GM23248 (cell line): Measurements from ENCODE around the gene LIMS2. TPM values are rescaled to one million over a fixed set of nuclear protein-coding genes. Genes with fewer than 3 reads are reported as not detected.

Experiments
- DNase-seq: peaks from one replicate; pipeline ENCODE4 v3.0.0-alpha.2; 2015
- H2AFZ ChIP-seq: fragments of 200-600 bp; sonication (generic); 2 replicates; pipeline ENCODE4 v1.6.1; 2016; ENCODE audit warnings: antibody characterized with exemption
- H3F3A ChIP-seq: fragments of 200-600 bp; sonication (generic); 2 replicates; pipeline ENCODE4 v1.6.1; 2016; ENCODE audit warnings: mild to moderate bottlenecking, antibody characterized with exemption, mixed run types; ENCODE audit not compliant: insufficient read depth
- H3K27ac ChIP-seq: fragments of 200-600 bp; sonication (generic); 2 replicates; pipeline ENCODE4 v1.5.1; 2016; ENCODE audit warnings: mild to moderate bottlenecking
- H3K27me3 ChIP-seq: fragments of 200-600 bp; sonication (generic); replicated peaks from 2 replicates; pipeline ENCODE4 v1.6.1; 2016; ENCODE audit warnings: mild to moderate bottlenecking; ENCODE audit not compliant: insufficient read depth
- H3K36me3 ChIP-seq: fragments of 200-600 bp; sonication (generic); 2 replicates; pipeline ENCODE4 v1.6.1; 2016; ENCODE audit warnings: low read depth, mild to moderate bottlenecking
- H3K4me1 ChIP-seq: fragments of 200-600 bp; sonication (generic); 2 replicates; pipeline ENCODE4 v1.6.1; 2016; ENCODE audit warnings: mild to moderate bottlenecking; ENCODE audit not compliant: insufficient read depth
- H3K4me2 ChIP-seq: fragments of 200-600 bp; sonication (generic); one replicate; pipeline ENCODE4 v1.6.1; 2016; ENCODE audit warnings: mild to moderate bottlenecking; ENCODE audit not compliant: unreplicated experiment
- H3K4me3 ChIP-seq: fragments of 200-600 bp; sonication (generic); 2 replicates; pipeline ENCODE4 v1.5.1; 2016; ENCODE audit warnings: mild to moderate bottlenecking
- H3K79me2 ChIP-seq: fragments of 200-600 bp; sonication (generic); 2 replicates; pipeline ENCODE4 v1.6.1; 2016; ENCODE audit warnings: mild to moderate bottlenecking; ENCODE audit not compliant: insufficient read depth
- H3K9ac ChIP-seq: fragments of 200-600 bp; sonication (generic); 2 replicates; pipeline ENCODE4 v1.6.1; 2016; ENCODE audit warnings: mild to moderate bottlenecking
- H3K9me2 ChIP-seq: fragments of 200-600 bp; sonication (generic); 2 replicates; pipeline ENCODE4 v1.6.1; 2016; ENCODE audit warnings: mixed run types, mild to moderate bottlenecking, moderate library complexity; ENCODE audit not compliant: insufficient read depth
- H3K9me3 ChIP-seq: fragments of 200-600 bp; sonication (generic); one replicate; pipeline ENCODE4 v1.6.1; 2017; ENCODE audit warnings: low read depth
- H4K20me1 ChIP-seq: fragments of 200-600 bp; sonication (generic); 2 replicates; pipeline ENCODE4 v1.6.0; 2016; ENCODE audit not compliant: insufficient read depth
- EZH2 ChIP-seq: fragments of 200-600 bp; sonication (generic); IDR thresholded peaks from 2 replicates; pipeline ENCODE4 v1.6.1; 2018; ENCODE audit warnings: antibody characterized with exemption, mild to moderate bottlenecking; ENCODE audit not compliant: insufficient read depth, poor library complexity, severe bottlenecking
- EZH2phosphoT487 ChIP-seq: fragments of 200-600 bp; sonication (generic); IDR thresholded peaks from 2 replicates; pipeline ENCODE4 v1.6.1; 2018; ENCODE audit warnings: antibody characterized with exemption, moderate library complexity, mild to moderate bottlenecking, low read depth; ENCODE audit not compliant: insufficient read depth
- WGBS, 2 experiments: methylation state at CpG; one replicate each; pipeline ENCODE4 v1.1.6; 2015 to 2017; ENCODE audit warnings: low lambda C conversion rate in 2 of 2, low coverage in 1 of 2; ENCODE audit errors: missing lambda C conversion rate in 2 of 2; 5-methylcytosine and 5-hydroxymethylcytosine counted together
- in situ Hi-C: fragments of 300-500 bp; cut with MboI; formaldehyde crosslinking; loops from 2 replicates; pipeline ENCODE4 v1.15.0; 2020
- polyA plus RNA-seq: library from polyadenylated mRNA; unstranded; fragments of >200 nt; fragmentation: Nextera tagmentation; extraction: Ambion mirVana; gene quantifications from 2 replicates; pipeline ENCODE4 v1.2.1, GENCODE V29; 2016
- total RNA-seq: library from RNA; depleted of rRNA; stranded (reverse); fragments of >200 nt; shearing (Covaris generic); gene quantifications from 2 replicates; pipeline ENCODE4 v1.2.3, GENCODE V29; 2014; rRNA removed

LIMS2 gene
- total and polyA plus RNA-seq, 2 experiments from 2014 or later: 7.2 to 30.4 TPM

- Histone ChIP-seq H3F3A (no peaks in the 10 kb centered on the region), H2AFZ (no peak overlapping the region), H3K9ac (no peak overlapping the region), H3K9me3 (no peaks in the 10 kb centered on the region), H3K36me3 (no peaks in the 10 kb centered on the region), H3K4me2 (no peak overlapping the region), H3K9me2 (no peaks in the 10 kb centered on the region), H3K79me2 (no peaks in the 10 kb centered on the region), H3K27me3 (no peaks in the 10 kb centered on the region), H3K4me3 (no peak overlapping the region), H3K4me1 (no peaks in the 10 kb centered on the region), H4K20me1 (no peaks in the 10 kb centered on the region), H3K27ac (no peak overlapping the region)
- in situ Hi-C loops: no loop called here
- WGBS, 2 experiments: 86 to 88% methylated on average over 8 of the region's 8 CpGs
- no peak for DNase-seq
- TF ChIP-seq EZH2phosphoT487 (no peak), EZH2 (no peak)
Observed at GRCh38 chr2:127590386-127591190, 84.7 kb downstream of the LIMS2 start.

GRCh38 chr2:127589841-127590240 lies 85.5 kb downstream of the LIMS2 start:
- in situ Hi-C loops: no loop called here
- H3K4me3 ChIP-seq: no peak overlapping the region
- no peak for TF ChIP-seq EZH2
- TF ChIP-seq EZH2phosphoT487: no peak
- WGBS, 2 experiments: 88 to 89% methylated on average over 4 to 5 of the region's 5 CpGs
- no peaks in the 10 kb centered on the region for H3K27me3 ChIP-seq
- H3K79me2 ChIP-seq: no peaks in the 10 kb centered on the region
- H4K20me1 ChIP-seq: no peaks in the 10 kb centered on the region
- no peaks in the 10 kb centered on the region for H3K9me2 ChIP-seq
- H3F3A ChIP-seq: no peaks in the 10 kb centered on the region
- H2AFZ ChIP-seq: no peak overlapping the region
- no peak for DNase-seq
- H3K9ac ChIP-seq: no peak overlapping the region
- no peaks in the 10 kb centered on the region for H3K9me3 ChIP-seq
- H3K4me1 ChIP-seq: no peaks in the 10 kb centered on the region
- no peak overlapping the region for H3K4me2 ChIP-seq
- H3K36me3 ChIP-seq: no peaks in the 10 kb centered on the region
- no peak overlapping the region for H3K27ac ChIP-seq

- Histone ChIP-seq H3K4me1 (no peaks in the 10 kb centered on the region), H3K9me2 (no peaks in the 10 kb centered on the region), H2AFZ (no peak overlapping the region), H3K4me2 (no peak overlapping the region), H3K36me3 (no peaks in the 10 kb centered on the region), H3K9me3 (no peaks in the 10 kb centered on the region), H3F3A (no peaks in the 10 kb centered on the region), H3K79me2 (no peaks in the 10 kb centered on the region), H3K27ac (no peak overlapping the region), H4K20me1 (no peaks in the 10 kb centered on the region), H3K27me3 (no peaks in the 10 kb centered on the region), H3K9ac (no peak overlapping the region), H3K4me3 (no peak overlapping the region)
- no peak for TF ChIP-seq EZH2
- TF ChIP-seq EZH2phosphoT487: no peak
- in situ Hi-C loops: no loop called here
- DNase-seq: no peak
- 77 to 83% methylated on average over 2 to 3 of the region's 3 CpGs for WGBS, 2 experiments
Observed at GRCh38 chr2:127589358-127589757, 86.0 kb downstream of the LIMS2 start.

Other genes with a start within 250 kb of the LIMS2 start
- gene IWS1, start 149.0 kb downstream of the LIMS2 start, total RNA-seq: 23.3 and 32.4 TPM in 2 replicates
- gene IWS1, start 149.0 kb downstream of the LIMS2 start, polyA plus RNA-seq: 41.1 and 42.4 TPM in 2 replicates
- under 0.01 TPM in 1 of 2 replicates, not detected in the other for gene MYO7B, start 139.8 kb downstream of the LIMS2 start, total RNA-seq
- gene MYO7B, start 139.8 kb downstream of the LIMS2 start, polyA plus RNA-seq: not detected in 2 replicates
- gene GPR17, start 29.4 kb downstream of the LIMS2 start, total RNA-seq: not detected in 2 replicates
- 0.11 TPM in 1 of 2 replicates, not detected in the other for gene GPR17, start 29.4 kb downstream of the LIMS2 start, polyA plus RNA-seq
- 5.7 and 9.4 TPM in 2 replicates for gene SFT2D3, start 26.0 kb upstream of the LIMS2 start, total RNA-seq
- gene SFT2D3, start 26.0 kb upstream of the LIMS2 start, polyA plus RNA-seq: not detected in 2 replicates
- gene WDR33, start 135.6 kb upstream of the LIMS2 start, total RNA-seq: 16.9 and 36.9 TPM in 2 replicates
- 39.3 and 43.8 TPM in 2 replicates for gene WDR33, start 135.6 kb upstream of the LIMS2 start, polyA plus RNA-seq
- 12.8 and 17.2 TPM in 2 replicates for gene POLR2D, start 182.6 kb upstream of the LIMS2 start, total RNA-seq
- 36.0 and 41.7 TPM in 2 replicates for gene POLR2D, start 182.6 kb upstream of the LIMS2 start, polyA plus RNA-seq
- gene AMMECR1L, start 210.4 kb upstream of the LIMS2 start, total RNA-seq: 19.0 and 20.9 TPM in 2 replicates
- 13.2 TPM in 2 replicates for gene AMMECR1L, start 210.4 kb upstream of the LIMS2 start, polyA plus RNA-seq